ENCODE data around the gene ARAP1. TPM values are rescaled to one million over a fixed set of nuclear protein-coding genes. Genes with fewer than 3 reads are reported as not detected.

Gene ARAP1
- polyA plus RNA-seq, 1 donor (not counting 4 experiments of a cell fraction or from before 2014, with no cell fraction given) = 32.8 TPM

- no peaks in the 10 kb centered on the region for H3K27me3 ChIP-seq (ENCODE audit: control insufficient read depth, extremely low read depth, insufficient read depth, low read length)
- dilution Hi-C loops (cut with MboI; ENCODE audit: extremely low pct_ligation_motif_present, low sequenced_read_pairs) = loop anchor here (10.0 kb wide), 1 partner anchor 65 kb away; the partner anchor contains the start of gene ATG16L2
- DNase-seq (ENCODE audit: low read depth, low spot score) (no peak), FAIRE-seq (no peak)
- no peak overlapping the region for H2AFZ ChIP-seq (ENCODE audit: control insufficient read depth, low read length)
- H3K79me2 ChIP-seq (ENCODE audit: control insufficient read depth, insufficient read depth, low read length) = peaks cover 23% of the 10 kb centered on the region
- H3K4me2 ChIP-seq (ENCODE audit: control insufficient read depth, extremely low read depth, insufficient read depth, low read depth, low read length) = no peak overlapping the region
- no peak overlapping the region for H3K27ac ChIP-seq (ENCODE audit: control insufficient read depth, insufficient read depth, low read length)
- no peak overlapping the region for H3K9ac ChIP-seq (ENCODE audit: control insufficient read depth, extremely low read depth, insufficient read depth, low read length)
- H3K36me3 ChIP-seq (ENCODE audit: control insufficient read depth in 2 of 2, extremely low read depth in 1 of 2, insufficient read depth in 2 of 2, low read length in 2 of 2) = peaks cover 1 to 4% of the 10 kb centered on the region in 2 experiments
- H3K9me3 ChIP-seq (ENCODE audit: control insufficient read depth, low read depth, low read length) = no peaks in the 10 kb centered on the region
- peaks cover 3% of the 10 kb centered on the region for H4K20me1 ChIP-seq (ENCODE audit: control insufficient read depth, extremely low read depth, insufficient read depth, low read length)
- H3K4me1 ChIP-seq (ENCODE audit: control insufficient read depth, extremely low read depth, insufficient read depth, low read length) = peaks cover 24% of the 10 kb centered on the region
- no peak overlapping the region for H3K4me3 ChIP-seq (ENCODE audit: control insufficient read depth in 2 of 3, extremely low read depth in 1 of 3, insufficient read depth in 2 of 3, low read depth in 1 of 3, low read length in 3 of 3)
- H3K9me1 ChIP-seq (ENCODE audit: control insufficient read depth, extremely low read depth, insufficient read depth, low read length) = no peaks in the 10 kb centered on the region
- TF ChIP-seq EZH2 (IDR thresholded peaks at IDR 0.05; ENCODE audit: low read length) = no peak
- no peak for TF ChIP-seq CTCF (optimal IDR thresholded peaks at IDR 0.05 in 1 of 3, IDR thresholded peaks at IDR 0.05 in 1 of 3, conservative IDR thresholded peaks at IDR 0.05 in 1 of 3; ENCODE audit: extremely low read depth in 1 of 3, insufficient read depth in 2 of 3, low read length in 3 of 3)
These were observed 2.1 kb downstream of the ARAP1 start for GRCh38 chr11:72750086-72750485.

GRCh38 chr11:72747289-72747855, 4.8 kb downstream of the ARAP1 start:
- Histone ChIP-seq H4K20me1 (ENCODE audit: control insufficient read depth, extremely low read depth, insufficient read depth, low read length) (peaks cover 3% of the 10 kb centered on the region), H3K4me3 (ENCODE audit: control insufficient read depth in 2 of 3, extremely low read depth in 1 of 3, insufficient read depth in 2 of 3, low read depth in 1 of 3, low read length in 3 of 3) (no peak overlapping the region), H3K4me1 (ENCODE audit: control insufficient read depth, extremely low read depth, insufficient read depth, low read length) (peaks cover 23% of the 10 kb centered on the region), H3K79me2 (ENCODE audit: control insufficient read depth, insufficient read depth, low read length) (peaks cover 40% of the 10 kb centered on the region), H3K9me3 (ENCODE audit: control insufficient read depth, low read depth, low read length) (no peaks in the 10 kb centered on the region), H3K9me1 (ENCODE audit: control insufficient read depth, extremely low read depth, insufficient read depth, low read length) (no peaks in the 10 kb centered on the region), H3K36me3 (ENCODE audit: control insufficient read depth in 2 of 2, extremely low read depth in 1 of 2, insufficient read depth in 2 of 2, low read length in 2 of 2) (peaks cover 1 to 4% of the 10 kb centered on the region in 2 experiments), H3K27me3 (ENCODE audit: control insufficient read depth, extremely low read depth, insufficient read depth, low read length) (no peaks in the 10 kb centered on the region), H2AFZ (ENCODE audit: control insufficient read depth, low read length) (no peak overlapping the region), H3K9ac (ENCODE audit: control insufficient read depth, extremely low read depth, insufficient read depth, low read length) (no peak overlapping the region), H3K4me2 (ENCODE audit: control insufficient read depth, extremely low read depth, insufficient read depth, low read depth, low read length) (no peak overlapping the region), H3K27ac (ENCODE audit: control insufficient read depth, insufficient read depth, low read length) (no peak overlapping the region)
- dilution Hi-C loops (cut with MboI; ENCODE audit: extremely low pct_ligation_motif_present, low sequenced_read_pairs) = no loop called here
- no peak for FAIRE-seq
- no peak for TF ChIP-seq EZH2 (IDR thresholded peaks at IDR 0.05; ENCODE audit: low read length)
- no peak for TF ChIP-seq CTCF (optimal IDR thresholded peaks at IDR 0.05 in 1 of 3, IDR thresholded peaks at IDR 0.05 in 1 of 3, conservative IDR thresholded peaks at IDR 0.05 in 1 of 3; ENCODE audit: extremely low read depth in 1 of 3, insufficient read depth in 2 of 3, low read length in 3 of 3)
- no peak for DNase-seq (ENCODE audit: low read depth, low spot score)
